SK-N-SH (cell line): ENCODE measurements around the gene CC2D2B. TPM values are rescaled to one million over a fixed set of nuclear protein-coding genes. Genes with fewer than 3 reads are reported as not detected.
A peak's percentile ranks its signal among the peaks of the same experiment; 100 is the strongest.

Source experiments
- CTCF ChIA-PET: fragments of 300-600, 350-600 bp; formaldehyde crosslinking; extraction: SDS; loops from one replicate; lab custom pipeline; 2021; lab: Yijun Ruan, JAX
- POLR2A ChIA-PET: fragments of 350-600 bp; sonication (Branson Sonifier 250); formaldehyde crosslinking; extraction: SDS; loops from one replicate; lab custom pipeline; 2020; ENCODE audit warnings: antibody characterized with exemption, inconsistent platforms; lab: Yijun Ruan, JAX
- DNase-seq: peaks from one replicate; pipeline ENCODE4 v3.0.0; 2012
- H2AFZ ChIP-seq: fragments of 200-600 bp; sonication (generic); 2 replicates; pipeline ENCODE4 v1.8.1; 2016; ENCODE audit warnings: antibody characterized with exemption, mild to moderate bottlenecking, low read depth
- H3F3A ChIP-seq: fragments of 200-600 bp; sonication (generic); replicated peaks from 2 replicates; pipeline ENCODE3; 2016; ENCODE audit warnings: antibody characterized with exemption, mild to moderate bottlenecking; ENCODE audit not compliant: insufficient read depth
- H3K27ac ChIP-seq, 2 experiments: fragments of 200-500 bp in 1 of 2; fragments of 200-600 bp in 1 of 2; sonication (Bioruptor generic) in 1 of 2; sonication (generic), shearing (Covaris generic) in 1 of 2; 2 replicates each; pipeline versions ENCODE4 v1.5.1 to v1.6.1; 2014 to 2016; ENCODE audit warnings: low read depth in 2 of 2, inconsistent platforms in 1 of 2, low read length in 1 of 2, mild to moderate bottlenecking in 1 of 2, mixed read lengths in 1 of 2
- H3K27me3 ChIP-seq: fragments of 200-600 bp; sonication (generic), shearing (Covaris generic); 2 replicates; pipeline ENCODE4 v1.6.1; 2016; ENCODE audit warnings: mixed run types; ENCODE audit not compliant: insufficient read depth
- H3K36me3 ChIP-seq, 2 experiments: fragments of 200-500 bp in 1 of 2; fragments of 200-600 bp in 1 of 2; sonication (Bioruptor generic) in 1 of 2; sonication (generic) in 1 of 2; replicated peaks in 1 of 2; 2 replicates each; pipeline versions ENCODE3 to v1.5.1; 2014 to 2016; ENCODE audit warnings: low read length in 1 of 2, mild to moderate bottlenecking in 1 of 2; ENCODE audit not compliant: insufficient read depth in 2 of 2, control insufficient read depth in 1 of 2
- H3K4me1 ChIP-seq, 2 experiments: fragments of 200-500 bp in 1 of 2; fragments of 200-600 bp in 1 of 2; sonication (Bioruptor generic) in 1 of 2; sonication (generic), shearing (Covaris generic) in 1 of 2; 2 replicates each; pipeline versions ENCODE4 v1.5.1 to v1.6.1; 2014 to 2016; ENCODE audit warnings: low read depth in 1 of 2, low read length in 1 of 2, mixed run types in 1 of 2; ENCODE audit not compliant: insufficient read depth in 2 of 2, control insufficient read depth in 1 of 2
- H3K4me2 ChIP-seq: fragments of 200-600 bp; sonication (generic), shearing (Covaris generic); 2 replicates; pipeline ENCODE4 v1.6.1; 2017; ENCODE audit warnings: mixed run types
- H3K4me3 ChIP-seq, 2 experiments: fragments of 200-500 bp in 1 of 2; fragments of 200-600 bp in 1 of 2; sonication (Bioruptor generic) in 1 of 2; sonication (generic), shearing (Covaris generic) in 1 of 2; 2 replicates each; pipeline versions ENCODE4 v1.5.1 to v1.8.1; 2014 to 2016; ENCODE audit warnings: low read depth in 2 of 2, inconsistent platforms in 1 of 2, low read length in 1 of 2, mild to moderate bottlenecking in 1 of 2, mixed read lengths in 1 of 2, moderate library complexity in 1 of 2
- H3K79me2 ChIP-seq: fragments of 200-600 bp; sonication (generic); 2 replicates; pipeline ENCODE4 v1.8.1; 2017; ENCODE audit warnings: mild to moderate bottlenecking; ENCODE audit not compliant: insufficient read depth
- H3K9ac ChIP-seq: fragments of 200-600 bp; sonication (generic); 2 replicates; pipeline ENCODE4 v1.6.1; 2017; ENCODE audit warnings: mixed run types
- H3K9me2 ChIP-seq: fragments of 200-600 bp; sonication (generic); 2 replicates; pipeline ENCODE4 v1.6.1; 2017; ENCODE audit warnings: mixed run types
- H3K9me3 ChIP-seq: fragments of 200-600 bp; sonication (generic); 2 replicates; pipeline ENCODE4 v1.6.1; 2017; ENCODE audit warnings: mixed run types, mild to moderate bottlenecking, moderate library complexity
- H4K20me1 ChIP-seq: fragments of 200-600 bp; sonication (generic); 2 replicates; pipeline ENCODE4 v1.6.1; 2017; ENCODE audit warnings: mild to moderate bottlenecking, mixed run types; ENCODE audit not compliant: insufficient read depth
- CTCF ChIP-seq: fragments of 200-600 bp; sonication (generic); IDR thresholded peaks from 2 replicates; pipeline ENCODE4 v1.6.1; 2017; ENCODE audit warnings: antibody characterized with exemption, mild to moderate bottlenecking, moderate library complexity
- EP300 ChIP-seq, 2 experiments: IDR thresholded peaks; 2 replicates each; pipeline versions ENCODE4 v1.4.0 to v1.6.1; 2012; ENCODE audit warnings: borderline replicate concordance in 1 of 2, low read depth in 1 of 2, low read length in 1 of 2
- FOSL2 ChIP-seq: IDR thresholded peaks from 2 replicates; pipeline ENCODE4 v1.4.0; 2012; ENCODE audit warnings: low read depth, mild to moderate bottlenecking, moderate library complexity, borderline replicate concordance
- FOXM1 ChIP-seq: IDR thresholded peaks from 2 replicates; pipeline ENCODE4 v1.4.0; 2012; ENCODE audit warnings: low read depth, mild to moderate bottlenecking
- GABPA ChIP-seq: IDR thresholded peaks from 2 replicates; pipeline ENCODE4 v1.4.0; 2012; ENCODE audit warnings: low read depth, mild to moderate bottlenecking
- JUND ChIP-seq: IDR thresholded peaks from 2 replicates; pipeline ENCODE4 v1.4.0; 2012
- NFIC ChIP-seq: IDR thresholded peaks from 2 replicates; pipeline ENCODE4 v1.4.0; 2012; ENCODE audit warnings: borderline replicate concordance
- REST ChIP-seq: IDR thresholded peaks from 2 replicates; pipeline ENCODE4 v1.6.1; 2012; ENCODE audit warnings: mild to moderate bottlenecking, low read depth, low read length, moderate library complexity
- RFX5 ChIP-seq: IDR thresholded peaks from 2 replicates; pipeline ENCODE4 v1.6.1; 2012; ENCODE audit warnings: mild to moderate bottlenecking, improper control_type of control experiment, low read length
- SMC3 ChIP-seq: IDR thresholded peaks from 2 replicates; pipeline ENCODE4 v1.6.1; 2012; ENCODE audit warnings: low read depth, low read length, improper control_type of control experiment
- USF1 ChIP-seq: IDR thresholded peaks from 2 replicates; pipeline ENCODE4 v1.4.0; 2012; ENCODE audit warnings: low read depth, borderline replicate concordance
- YY1 ChIP-seq: IDR thresholded peaks from 2 replicates; pipeline ENCODE4 v1.4.0; 2012; ENCODE audit warnings: low read depth, mild to moderate bottlenecking
- WGBS: methylation state at CpG from one replicate; pipeline ENCODE4 v1.1.6; 2017; ENCODE audit warnings: low lambda C conversion rate; 5-methylcytosine and 5-hydroxymethylcytosine counted together
- polyA plus RNA-seq, 3 experiments: library from polyadenylated mRNA; depleted of rRNA; stranded (reverse); fragments of >200 nt; gene quantifications; 2 replicates each; pipeline ENCODE4 v1.2.3, GENCODE V29; 2012

CC2D2B gene
- polyA plus RNA-seq, 1 of the 3 experiments (the other 2 are of a cell fraction): not detected

DNA sequence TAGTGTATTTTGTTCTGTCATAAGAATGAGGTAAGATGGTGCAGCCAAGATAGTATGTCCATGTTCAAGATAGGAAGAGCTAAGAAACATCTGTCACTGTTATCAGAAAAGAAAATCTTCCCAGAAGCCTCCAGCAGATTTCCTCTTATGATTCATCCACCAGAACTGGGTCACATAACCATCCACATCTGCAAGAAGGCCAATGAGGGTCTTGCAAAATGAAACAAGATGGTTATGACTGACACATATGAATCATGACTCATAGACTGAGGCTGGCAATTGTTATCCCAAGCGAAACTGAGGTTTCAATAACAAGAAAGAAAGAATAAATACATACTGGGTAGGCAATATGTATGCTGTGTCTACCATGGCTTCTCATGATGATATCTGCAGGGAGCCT lies 165.9 kb downstream of the CC2D2B start (continued):
- no peak for TF ChIP-seq REST
- TF ChIP-seq NFIC: no peak
- no peak for TF ChIP-seq FOXM1
- TF ChIP-seq CTCF: no peak
- peak; percentile 49; the same call in 1 of the 2 replicates for TF ChIP-seq FOSL2
- TF ChIP-seq USF1: no peak
- peak in 1 of 2 experiments; percentile 26; a peak in 1 of 4 replicates for TF ChIP-seq EP300 (IDR thresholded peaks at IDR 0.05; ENCODE audit: borderline replicate concordance in 1 of 2, low read depth in 1 of 2, low read length in 1 of 2)
- no peak for TF ChIP-seq RFX5
- TF ChIP-seq YY1: 0 out of 2 replicates have a peak, but pooled peaks have one; percentile 22

DNA sequence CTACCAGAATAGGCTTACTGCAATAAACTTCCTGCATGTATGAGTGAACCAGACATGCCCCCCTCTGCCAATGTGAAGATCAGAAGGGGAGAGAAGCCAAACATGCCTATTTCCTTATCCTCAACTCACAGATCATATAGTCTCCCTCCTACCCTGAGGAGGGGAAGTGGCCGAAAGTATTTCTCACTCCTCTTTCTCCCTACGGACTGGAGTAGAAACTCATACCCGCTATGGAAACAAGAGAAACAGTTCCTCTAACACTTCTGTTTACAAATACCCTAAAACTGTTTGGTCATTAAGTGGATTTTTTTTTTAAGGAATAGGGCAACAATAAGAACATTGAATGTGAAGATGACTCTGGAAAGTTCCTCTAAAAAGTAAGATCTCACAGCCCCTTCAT lies 167.0 kb downstream of the CC2D2B start:
- Histone ChIP-seq H3K4me3 (no peak overlapping the region), H3K36me3 (no peaks in the 10 kb centered on the region), H3K4me2 (no peak overlapping the region; the same call in 1 of the 2 replicates), H4K20me1 (no peaks in the 10 kb centered on the region), H3K79me2 (no peaks in the 10 kb centered on the region), H3K27ac (peak overlapping the region in 1 of 2 experiments; percentile 73; a peak in 1 of 4 replicates), H3F3A (peaks cover 12% of the 10 kb centered on the region), H2AFZ (no peak overlapping the region), H3K27me3 (no peaks in the 10 kb centered on the region), H3K9me3 (no peaks in the 10 kb centered on the region), H3K9me2 (no peaks in the 10 kb centered on the region), H3K4me1 (peaks cover 0 to 13% of the 10 kb centered on the region in 2 experiments; a peak in 1 of 4 replicates), H3K9ac (no peak overlapping the region)
- CTCF ChIA-PET: interaction anchor here (1.5 kb wide), 1 partner anchor 260 kb away, joined by 3 read pairs; no protein-coding TSS in a partner anchor
- DNase-seq: no peak
- POLR2A ChIA-PET: no interaction called here
- 94% methylated on average over 3 of the region's 3 CpGs for WGBS
- TF ChIP-seq JUND (no peak), GABPA (no peak), FOXM1 (no peak), SMC3 (no peak)
- TF ChIP-seq, all 33 proteins: peak for 0
